Esophagus squamous epithelium (tissue), 4 donors: ENCODE measurements around the gene ANO2.

ENCODE experiments used
- CTCF ChIP-seq, 6 experiments: fragments of 450-650 bp in 4 of 6; fragments of 200-600 bp in 2 of 6; sonication (generic) in 2 of 6; IDR thresholded peaks; one replicate each; pipeline ENCODE4 v1.5.1; 2016 to 2019; ENCODE audit warnings: antibody characterized with exemption in 6 of 6, mild to moderate bottlenecking in 4 of 6, moderate library complexity in 4 of 6
- POLR2A ChIP-seq, 4 donors: fragments of 450-650 bp; IDR thresholded peaks; one replicate each; pipeline ENCODE4 v1.6.1; 2017; ENCODE audit warnings: antibody characterized with exemption in 4 of 4, mild to moderate bottlenecking in 4 of 4, moderate library complexity in 3 of 4

- TF ChIP-seq CTCF (IDR thresholded peaks at IDR 0.05) (no peak), POLR2A (IDR thresholded peaks at IDR 0.05) (no peak)
Measured at GRCh38 chr12:5856692-5857091, 88.4 kb downstream of the ANO2 start.
